HUDEP-2 (cell line): Measurements from ENCODE around the gene SYNE1.

Experiments
- DNase-seq, 76 experiments: peaks; one replicate each; lab custom pipeline; 2025; ENCODE audit not compliant: unreplicated experiment in 76 of 76; lab: John Stamatoyannopoulos, UW

Gene SYNE1

DNA sequence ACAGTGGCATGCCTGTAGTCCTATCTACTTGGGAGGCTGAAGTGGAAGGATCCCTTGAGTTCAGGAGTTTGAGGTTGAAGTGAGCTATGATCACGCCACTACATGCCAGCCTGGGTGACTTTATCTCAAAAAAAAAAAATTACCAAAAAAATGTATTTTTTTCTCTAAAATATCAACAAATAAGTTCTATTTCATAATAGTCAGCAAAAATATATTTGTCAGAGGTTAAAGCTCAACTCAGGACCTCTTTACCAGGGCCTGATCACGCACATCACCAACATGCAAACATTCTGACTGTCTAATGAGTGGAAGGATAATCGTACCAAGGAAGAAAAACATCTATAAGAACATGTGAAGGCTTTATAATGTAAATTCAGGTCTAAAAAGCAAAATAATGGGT lies 387.0 kb downstream of the SYNE1 start:
- DNase-seq, result no peak

- DNase-seq, result no peak
These were observed 388.2 kb downstream of the SYNE1 start for GRCh38 chr6:152248980-152249379.

DNA sequence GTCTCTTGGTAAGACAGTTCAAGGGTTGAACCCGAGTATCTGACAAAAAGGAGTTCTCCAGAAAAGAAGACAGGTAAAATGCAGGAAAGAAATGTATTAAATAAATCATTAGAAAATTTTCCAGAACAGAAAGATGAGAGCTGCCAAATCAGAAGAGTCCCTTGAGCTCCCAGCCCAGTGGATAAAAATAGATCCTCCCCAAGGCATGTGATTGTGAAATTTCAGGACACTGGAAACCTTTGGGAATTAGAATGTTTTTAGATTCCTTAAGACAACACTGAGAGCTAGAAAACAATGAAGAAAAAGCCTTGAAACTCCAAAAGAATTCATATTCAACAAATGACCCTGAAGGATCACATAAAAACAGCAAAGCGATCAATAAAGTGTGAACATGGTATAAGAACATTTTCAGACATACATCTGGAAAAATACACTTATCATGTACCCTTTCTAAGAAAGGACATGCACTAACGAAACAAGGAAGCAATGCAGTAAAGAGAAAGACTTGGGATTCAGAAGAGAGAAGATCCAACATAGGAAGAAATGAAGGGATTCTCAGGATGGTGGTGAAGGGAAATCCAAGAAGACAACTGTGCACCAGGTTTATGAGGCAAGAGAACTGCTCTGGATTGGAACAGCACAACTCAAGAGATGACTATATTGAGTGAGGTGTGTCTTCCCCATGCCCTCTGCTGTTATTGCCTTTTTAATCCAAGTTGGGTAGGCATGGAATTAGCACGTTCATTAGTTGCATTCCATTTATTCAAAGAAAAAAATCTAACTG lies 390.4 kb downstream of the SYNE1 start:
- DNase-seq, result no peak

DNA sequence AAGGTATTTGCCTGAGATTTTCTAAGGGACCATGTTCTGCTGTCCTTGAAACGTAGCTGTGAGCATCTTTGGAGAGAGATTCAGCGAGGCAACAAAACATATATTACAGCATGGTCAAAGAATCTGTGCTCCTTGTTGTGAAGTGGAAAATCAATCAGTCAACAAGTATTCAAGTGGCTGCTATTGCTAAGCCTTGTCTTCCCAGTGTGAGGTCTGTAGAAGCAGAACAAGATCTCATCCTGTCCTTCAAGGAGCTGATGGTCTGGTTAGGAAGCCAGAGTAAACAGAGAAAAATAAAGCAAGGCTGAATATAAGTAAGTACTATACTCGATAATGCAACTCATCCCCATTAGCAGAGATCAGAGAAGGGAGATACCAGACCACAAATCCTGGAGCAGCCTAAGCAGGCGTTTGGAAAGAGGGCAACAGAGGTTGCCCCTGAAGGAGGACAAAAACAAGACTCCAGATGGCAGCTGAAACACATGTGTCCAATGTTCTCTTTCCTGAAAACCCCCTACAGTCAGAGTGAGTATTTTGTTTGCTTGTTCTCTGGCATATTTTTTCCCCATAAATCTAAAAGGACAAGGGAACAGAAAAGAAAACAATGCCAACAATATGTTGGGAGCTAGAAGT lies 392.0 kb downstream of the SYNE1 start:
- DNase-seq, result no peak

- DNase-seq, result no peak
These were observed 396.0 kb downstream of the SYNE1 start for GRCh38 chr6:152241013-152241766.

GRCh38 chr6:152240436-152240835 lies 396.7 kb downstream of the SYNE1 start:
- no peak for DNase-seq

DNA sequence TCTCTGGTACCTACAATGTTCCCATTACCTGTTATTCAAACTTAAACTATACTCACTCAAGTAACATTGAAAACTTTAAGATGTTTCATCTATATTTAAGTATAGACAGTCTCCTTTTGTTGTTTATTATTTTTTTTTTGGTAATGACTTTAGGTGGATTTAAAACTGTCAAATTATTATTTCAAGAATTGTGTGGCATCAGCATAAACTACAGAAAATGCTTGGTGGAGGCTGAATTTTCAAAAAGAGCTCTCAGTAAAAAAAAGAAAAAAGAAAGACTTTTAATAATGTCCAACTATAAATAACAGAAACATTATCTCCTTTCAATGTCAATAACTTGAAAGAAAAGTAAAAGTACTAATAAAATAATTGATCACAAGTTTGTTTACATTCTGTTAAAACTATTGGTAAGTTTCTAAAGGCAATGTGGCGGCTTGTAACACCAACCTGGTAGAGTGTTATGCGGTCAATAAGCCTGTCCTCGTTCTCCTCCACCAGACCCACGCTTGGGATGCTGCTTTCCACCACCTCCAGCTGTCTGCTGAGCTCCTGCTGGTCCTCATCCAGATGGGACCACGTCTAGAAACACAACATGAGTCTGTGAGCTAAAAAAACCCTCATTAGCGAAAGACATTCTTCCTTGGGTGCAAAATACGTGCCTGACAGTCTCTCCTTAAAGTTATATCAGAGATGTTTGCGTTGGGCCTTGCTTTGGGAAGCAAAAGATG lies 400.6 kb downstream of the SYNE1 start:
- DNase-seq, result no peak

DNA sequence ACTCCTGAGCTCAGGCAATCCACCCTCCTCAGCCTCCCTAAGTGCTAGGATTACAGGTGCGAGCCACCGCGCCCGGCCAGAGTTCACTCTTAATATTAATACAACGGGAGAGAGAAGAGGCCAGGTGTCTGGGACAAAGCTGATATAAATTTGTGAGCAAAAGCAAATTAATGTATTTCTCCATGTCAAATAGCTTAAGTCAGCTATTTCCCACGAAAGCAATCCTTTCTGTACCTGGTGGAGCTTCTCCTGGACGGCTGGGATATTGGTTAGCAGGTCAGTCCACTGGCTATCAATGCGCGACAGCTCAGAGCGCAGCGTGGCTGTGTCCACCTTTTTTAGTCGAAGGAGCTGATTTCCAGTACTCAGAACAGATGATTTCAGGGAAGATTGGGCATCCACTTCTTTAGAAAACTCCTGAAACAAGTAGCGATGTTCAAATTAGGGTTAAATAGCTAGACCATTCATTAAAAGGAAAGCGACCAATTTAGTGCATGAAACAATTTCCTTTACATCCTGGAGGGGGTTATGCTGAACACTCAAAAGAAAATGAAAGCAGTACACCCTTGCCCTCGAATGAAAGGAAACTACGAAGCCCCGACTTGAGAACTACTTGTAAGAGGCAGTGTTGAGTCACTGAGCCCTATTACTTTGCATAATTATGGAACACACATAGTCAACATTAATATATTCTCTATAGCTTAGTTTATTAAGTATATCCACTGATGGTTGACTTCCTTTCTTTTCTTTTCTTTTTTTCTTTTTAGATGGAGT lies 403.4 kb downstream of the SYNE1 start:
- DNase-seq, result no peak

DNA sequence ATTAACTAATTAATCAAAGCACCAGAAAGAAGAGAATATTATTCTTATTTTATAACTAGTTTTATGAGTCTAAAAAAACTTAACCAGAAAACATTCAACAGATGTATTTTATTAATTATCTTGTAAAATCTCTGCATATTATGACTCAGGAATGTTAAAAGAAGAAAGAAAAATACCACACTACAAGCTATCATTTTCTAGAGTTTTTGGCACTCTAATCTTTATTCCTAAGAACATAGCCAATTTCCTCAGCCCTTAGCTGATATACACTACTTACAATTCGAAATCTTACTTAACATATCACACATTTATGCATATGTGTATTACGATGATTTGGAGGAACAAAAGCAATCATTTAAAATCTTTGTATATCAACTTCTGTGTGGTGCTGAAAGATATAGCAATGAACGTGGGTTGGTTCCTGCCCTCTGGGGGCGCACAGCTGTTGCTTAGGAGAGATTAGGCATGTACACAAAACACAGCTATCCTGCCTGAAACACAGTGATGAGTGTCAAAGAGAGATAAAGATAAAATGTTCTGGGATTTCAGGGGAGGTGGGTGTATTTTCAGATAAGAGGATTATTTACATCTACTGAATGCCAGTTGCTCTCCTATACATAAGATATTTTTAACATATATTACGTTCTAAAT lies 404.5 kb downstream of the SYNE1 start:
- peak in 73 of 76 experiments; percentile 11 to 92 (median 63) for DNase-seq

- DNase-seq, result no peak
These were observed 407.8 kb downstream of the SYNE1 start for GRCh38 chr6:152229330-152229729.

- DNase-seq, result no peak
These were observed 411.0 kb downstream of the SYNE1 start for GRCh38 chr6:152226119-152226518.

GRCh38 chr6:152225241-152225934 lies 411.8 kb downstream of the SYNE1 start:
- no peak for DNase-seq

GRCh38 chr6:152223636-152224035 lies 413.5 kb downstream of the SYNE1 start:
- no peak for DNase-seq

DNA sequence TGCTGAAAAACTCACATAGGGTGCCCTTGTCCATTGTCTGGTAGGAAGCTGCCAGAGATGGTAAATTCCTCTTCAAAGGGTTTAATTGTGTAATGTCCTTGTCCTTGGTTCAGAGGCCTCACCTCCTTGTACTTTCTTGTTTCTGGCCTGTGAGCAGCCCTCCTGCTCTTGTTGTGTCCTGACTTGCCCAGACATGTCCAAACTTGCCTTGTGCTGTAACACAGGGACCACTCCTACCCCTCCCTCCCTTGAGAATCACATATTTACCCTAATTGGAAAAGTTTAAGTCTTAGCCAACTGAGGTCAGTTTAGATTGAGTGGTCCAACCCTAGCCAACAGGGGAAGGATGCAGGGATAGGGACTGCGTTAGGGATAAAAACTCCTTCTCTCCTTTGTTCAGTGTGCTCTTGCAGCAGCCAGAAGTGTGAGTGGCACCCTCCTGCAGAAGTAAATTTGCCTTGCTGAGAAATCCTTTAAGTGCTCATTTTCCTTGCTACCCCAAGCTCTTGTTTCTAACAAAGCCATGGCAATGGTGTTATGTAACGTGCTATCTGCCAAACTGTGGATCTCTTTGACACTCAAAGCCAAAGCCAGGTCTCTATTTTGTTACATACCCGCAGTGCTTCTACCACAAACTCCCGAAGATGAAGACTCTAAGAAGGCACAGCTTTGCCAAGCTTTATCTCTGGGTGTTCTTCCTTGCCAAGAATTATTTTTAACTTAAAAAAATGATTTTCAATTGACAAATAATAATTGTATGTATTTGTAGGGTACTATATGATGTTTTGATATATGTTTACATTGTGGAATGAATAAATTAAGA lies 415.1 kb downstream of the SYNE1 start:
- DNase-seq, result no peak

DNA sequence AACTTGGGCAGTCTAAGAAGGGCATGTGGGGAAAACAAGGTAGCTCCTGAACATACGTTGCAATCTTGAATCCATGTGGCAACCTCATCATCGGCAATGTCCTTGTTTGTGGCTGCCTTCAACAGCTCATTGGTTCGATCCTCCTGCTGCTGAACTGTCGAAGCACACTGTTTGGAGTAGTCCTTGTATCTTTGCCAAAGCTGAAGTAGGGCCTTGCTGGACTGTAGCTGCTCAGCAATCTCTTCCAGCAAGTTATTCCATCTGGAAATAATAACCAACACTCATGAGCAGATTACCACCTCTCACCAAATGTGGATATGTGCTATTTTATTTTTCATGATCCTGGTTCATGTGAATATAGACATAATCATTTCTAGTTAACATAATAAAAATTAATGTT lies 416.4 kb downstream of the SYNE1 start:
- no peak for DNase-seq

DNA sequence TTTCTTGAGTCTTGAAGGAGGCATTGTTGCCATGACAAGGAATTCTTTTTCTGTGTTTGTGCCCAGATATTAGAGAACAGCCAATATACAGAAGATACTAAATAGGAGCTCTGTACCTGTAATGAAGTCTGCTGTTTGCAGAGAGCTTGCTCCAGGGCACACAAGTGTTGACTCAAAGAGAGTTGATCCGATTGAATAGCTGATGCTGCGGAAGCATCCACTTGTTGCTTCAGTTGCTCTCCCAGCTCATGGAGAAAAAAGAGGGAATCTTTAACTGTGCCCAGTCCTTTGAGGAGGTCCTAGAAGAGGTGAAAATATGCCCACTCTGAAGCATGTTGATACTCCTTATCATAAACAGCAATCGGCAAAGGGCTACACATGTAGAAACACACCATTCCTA lies 418.3 kb downstream of the SYNE1 start:
- DNase-seq, result no peak

DNA sequence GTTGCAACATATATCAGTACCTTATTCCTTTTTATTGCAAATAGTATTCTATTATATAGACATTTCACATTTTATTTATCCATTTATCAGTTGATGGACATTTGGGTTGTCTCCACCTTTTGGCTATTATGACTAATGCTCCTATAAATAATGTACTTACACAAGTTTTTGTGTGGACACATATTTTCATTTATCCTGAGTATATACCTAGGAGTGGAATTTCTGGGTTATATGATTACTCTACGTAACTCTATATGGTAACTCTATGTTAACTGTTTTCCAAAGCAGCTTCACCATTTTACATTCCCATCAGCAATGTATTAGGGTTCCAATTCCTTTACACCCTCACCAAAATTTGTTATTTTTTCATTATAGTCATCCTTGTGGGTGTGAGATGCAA lies 424.7 kb downstream of the SYNE1 start:
- DNase-seq, result no peak

GRCh38 chr6:152209211-152209610 lies 428.0 kb downstream of the SYNE1 start:
- no peak for DNase-seq
